LHCN-M2 (cell line): ENCODE data around the gene KRT6A. TPM values are rescaled to one million over a fixed set of nuclear protein-coding genes. Genes with fewer than 3 reads are reported as not detected.

Experiments
- DNase-seq: peaks from one replicate; pipeline ENCODE4 v3.0.0-alpha.2; 2012; ENCODE audit warnings: low read depth
- polyA plus RNA-seq: library from polyadenylated mRNA; unstranded; fragments of >200 nt; gene quantifications from one replicate; pipeline ENCODE4 v1.2.1, GENCODE V29; 2012; ENCODE audit warnings: missing spikeins
- total RNA-seq: library from RNA; depleted of rRNA; stranded (reverse); fragments of >200 nt; gene quantifications from 2 replicates; pipeline ENCODE4 v1.2.3, GENCODE V29; 2014; rRNA removed

Gene KRT6A
- total RNA-seq = not detected in 2 replicates
- not detected for polyA plus RNA-seq

- DNase-seq = no peak
Measured at GRCh38 chr12:52493172-52493571, at the start of gene KRT6A. KRT6A (minus strand) TSS chr12:52493257; CDS start chr12:52493188, 69 bp downstream.

GRCh38 chr12:52542157-52542556, 49.1 kb upstream of the KRT6A start:
- no peak for DNase-seq

GRCh38 chr12:52541709-52542108, 48.7 kb upstream of the KRT6A start:
- no peak for DNase-seq

- no peak for DNase-seq
Measured at GRCh38 chr12:52540531-52540930, 47.5 kb upstream of the KRT6A start.

GRCh38 chr12:52539821-52540173, 46.7 kb upstream of the KRT6A start:
- no peak for DNase-seq

GRCh38 chr12:52539083-52539820, 46.2 kb upstream of the KRT6A start:
- peak; percentile 63 for DNase-seq

GRCh38 chr12:52537101-52537500, 44.0 kb upstream of the KRT6A start:
- no peak for DNase-seq

- no peak for DNase-seq
Measured at GRCh38 chr12:52535574-52535973, 42.5 kb upstream of the KRT6A start.

- no peak for DNase-seq
Measured at GRCh38 chr12:52534482-52534881, 41.4 kb upstream of the KRT6A start.

GRCh38 chr12:52533686-52534470, 40.8 kb upstream of the KRT6A start:
- DNase-seq = no peak

- no peak for DNase-seq
Measured at GRCh38 chr12:52532636-52533035, 39.6 kb upstream of the KRT6A start.

- DNase-seq = no peak
Measured at GRCh38 chr12:52531566-52532300, 38.7 kb upstream of the KRT6A start.

- no peak for DNase-seq
Measured at GRCh38 chr12:52530905-52531304, 37.8 kb upstream of the KRT6A start.

GRCh38 chr12:52530366-52530765, 37.3 kb upstream of the KRT6A start:
- no peak for DNase-seq

GRCh38 chr12:52529846-52530245, 36.8 kb upstream of the KRT6A start:
- DNase-seq = no peak

- DNase-seq = no peak
Measured at GRCh38 chr12:52529417-52529816, 36.4 kb upstream of the KRT6A start.

GRCh38 chr12:52528641-52529143, 35.6 kb upstream of the KRT6A start:
- no peak for DNase-seq

- no peak for DNase-seq
Measured at GRCh38 chr12:52527121-52527800, 34.2 kb upstream of the KRT6A start.

GRCh38 chr12:52526511-52526951, 33.5 kb upstream of the KRT6A start:
- no peak for DNase-seq

GRCh38 chr12:52525661-52526499, 32.8 kb upstream of the KRT6A start:
- no peak for DNase-seq
